OCI-M2 (cell line): ENCODE data around the gene ASXL2.
"Not testable (repeated sequence)": the region's sequence is repeated elsewhere in the genome, so short reads cannot be mapped to it uniquely, and the experiment has no call there.

Experiments
- DNase-seq: peaks from one replicate; lab custom pipeline; 2025; ENCODE audit not compliant: unreplicated experiment; lab: John Stamatoyannopoulos, UW

The ASXL2 gene

GRCh38 chr2:25878361-25879132 is at the start of gene ASXL2:
Gene ASXL2 (minus strand): TSS chr2:25878487. CDS start chr2:25878222, 265 bp downstream.
- peak; percentile 68 for DNase-seq

DNA sequence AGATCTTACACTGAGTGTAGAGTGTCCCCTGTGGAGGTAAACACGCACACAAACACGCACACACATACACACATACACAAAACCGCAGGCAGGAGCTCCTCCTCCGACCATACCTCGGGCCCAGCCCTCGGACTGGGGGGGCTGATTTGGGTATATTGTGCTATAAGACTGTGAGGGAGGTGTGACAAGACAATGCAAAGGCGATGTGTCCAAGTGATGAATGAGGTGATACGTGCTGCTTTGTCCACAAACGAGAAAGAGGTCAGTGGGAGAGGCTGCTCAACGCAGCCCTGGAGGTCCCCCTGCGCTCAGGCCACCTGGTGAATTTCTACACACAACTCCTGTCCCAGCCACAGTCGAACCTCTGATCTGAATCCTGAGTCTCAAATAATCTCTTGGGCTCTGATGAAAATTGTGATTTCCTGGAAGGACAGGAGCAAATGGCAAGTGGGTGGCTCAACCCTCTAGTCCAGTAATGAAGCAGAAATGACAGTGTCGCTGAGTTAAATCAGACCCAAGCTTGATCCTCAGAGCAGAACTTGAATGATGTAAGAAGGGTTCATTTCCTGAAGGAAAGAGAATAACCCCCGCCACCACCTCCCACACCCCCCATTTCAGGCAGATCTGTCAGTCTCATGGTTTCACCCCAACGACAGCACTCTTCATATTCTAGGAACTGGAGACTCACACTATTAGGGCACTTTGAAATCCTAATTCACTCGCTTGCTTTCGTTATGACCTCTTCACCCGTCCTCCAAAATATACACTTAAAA is 48.9 kb upstream of the ASXL2 start:
- no peak for DNase-seq

DNA sequence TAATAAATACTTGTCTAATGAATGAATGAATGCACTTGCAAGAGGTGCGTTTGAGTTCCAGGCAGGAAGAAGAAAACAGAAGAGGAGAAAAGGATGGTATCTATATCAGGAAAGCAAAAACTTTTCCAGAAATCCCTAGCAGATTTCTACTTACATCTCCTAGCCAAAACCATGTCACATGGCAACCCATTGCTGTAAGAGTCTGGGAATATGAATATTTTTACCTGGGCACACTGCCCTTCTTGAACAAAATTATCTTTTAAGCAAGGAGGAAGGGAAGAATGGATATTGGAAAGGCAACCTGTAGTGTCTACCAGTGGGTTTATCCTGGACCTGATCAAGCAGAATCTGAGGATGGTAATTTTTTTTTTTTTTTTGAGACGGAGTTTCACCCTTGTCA is 44.2 kb upstream of the ASXL2 start:
- DNase-seq: no peak

DNA sequence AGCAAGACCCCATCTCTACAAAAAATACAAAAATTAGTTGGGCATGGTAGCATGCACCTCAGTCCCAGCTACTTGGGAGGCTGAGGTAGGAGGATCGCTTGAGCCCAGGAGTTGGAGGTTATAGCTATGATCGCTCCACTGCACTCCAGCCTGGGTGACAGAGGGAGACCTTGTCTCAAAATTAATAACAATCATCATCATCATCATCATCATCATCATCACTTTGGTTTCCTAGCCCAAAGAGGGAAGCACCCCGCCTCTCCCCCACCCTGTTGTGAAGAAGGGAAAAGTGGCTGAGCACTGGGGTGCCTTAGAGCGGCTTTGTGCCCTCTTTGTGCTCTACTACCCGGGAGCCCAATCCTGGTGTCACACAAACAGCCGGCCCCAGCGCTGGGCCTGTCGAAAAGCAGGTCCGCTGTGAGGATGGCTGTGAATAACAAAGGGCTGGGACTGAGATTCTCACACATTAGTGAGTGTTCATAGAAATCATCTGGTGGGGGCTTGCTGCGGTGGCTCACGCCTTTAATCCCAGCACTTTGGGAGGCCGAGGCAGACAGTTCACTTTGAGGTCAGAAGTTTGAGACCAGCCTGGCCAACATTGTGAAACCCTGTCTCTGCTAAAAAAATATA is 42.6 kb upstream of the ASXL2 start:
- DNase-seq: no peak

- DNase-seq: no peak
Measured at GRCh38 chr2:25920336-25920735, 42.0 kb upstream of the ASXL2 start.

- DNase-seq: no peak
Measured at GRCh38 chr2:25917832-25918231, 39.5 kb upstream of the ASXL2 start.

- not testable (repeated sequence) for DNase-seq
Measured at GRCh38 chr2:25917411-25917810, 39.1 kb upstream of the ASXL2 start.

DNA sequence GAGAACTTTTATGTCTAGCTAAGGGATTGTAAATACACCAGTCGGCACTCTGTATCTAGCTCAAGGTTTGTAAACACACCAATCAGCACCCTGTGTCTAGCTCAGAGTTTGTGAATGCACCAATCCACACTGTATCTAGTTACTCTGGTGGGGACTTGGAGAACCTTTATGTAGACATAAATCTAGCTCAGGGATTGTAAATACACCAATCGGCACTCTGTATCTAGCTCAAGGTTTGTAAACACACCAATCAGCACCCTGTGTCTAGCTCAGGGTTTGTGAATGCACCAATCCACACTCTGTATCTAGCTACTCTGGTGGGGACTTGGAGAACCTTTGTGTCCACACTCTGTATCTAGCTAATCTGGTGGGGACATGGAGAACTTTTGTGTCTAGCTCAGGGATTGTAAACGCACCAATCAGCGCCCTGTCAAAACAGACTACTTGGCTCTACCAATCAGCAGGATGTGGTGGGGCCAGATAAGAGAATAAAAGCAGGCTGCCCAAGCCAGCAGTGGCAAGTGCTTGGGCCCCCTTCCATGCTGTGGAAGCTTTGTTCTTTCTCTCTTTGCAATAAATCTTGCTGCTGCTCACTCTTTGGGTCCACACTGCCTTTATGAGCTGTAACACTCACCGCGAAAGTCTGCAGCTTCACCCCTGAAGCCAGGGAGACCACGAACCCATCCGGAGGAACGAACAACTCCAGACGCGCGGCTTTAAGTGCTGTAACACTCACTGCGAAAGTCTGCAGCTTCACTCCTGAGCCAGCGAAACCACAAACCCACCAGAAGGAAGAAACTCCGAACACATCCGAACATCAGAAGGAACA is 37.9 kb upstream of the ASXL2 start:
- DNase-seq: not testable (repeated sequence)

DNA sequence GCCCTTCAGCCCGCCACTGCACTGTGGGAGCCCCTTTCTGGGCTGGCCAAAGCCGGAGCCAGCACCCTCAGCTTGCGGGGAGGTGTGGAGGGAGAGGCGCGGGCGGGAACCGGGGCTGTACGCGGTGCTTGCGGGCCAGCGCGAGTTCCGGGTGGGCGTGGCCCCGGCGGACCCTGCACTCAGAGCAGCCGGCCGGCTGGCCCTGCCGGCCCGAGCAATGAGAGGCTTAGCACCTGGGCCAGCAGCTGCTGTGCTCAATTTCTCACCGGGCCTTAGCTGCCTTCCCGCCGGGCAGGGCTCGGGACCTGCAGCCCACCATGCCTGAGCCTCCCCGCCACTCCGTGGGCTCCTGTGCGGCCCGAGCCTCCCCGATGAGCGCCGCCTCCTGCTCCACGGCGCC is 37.1 kb upstream of the ASXL2 start:
- not testable (repeated sequence) for DNase-seq

DNA sequence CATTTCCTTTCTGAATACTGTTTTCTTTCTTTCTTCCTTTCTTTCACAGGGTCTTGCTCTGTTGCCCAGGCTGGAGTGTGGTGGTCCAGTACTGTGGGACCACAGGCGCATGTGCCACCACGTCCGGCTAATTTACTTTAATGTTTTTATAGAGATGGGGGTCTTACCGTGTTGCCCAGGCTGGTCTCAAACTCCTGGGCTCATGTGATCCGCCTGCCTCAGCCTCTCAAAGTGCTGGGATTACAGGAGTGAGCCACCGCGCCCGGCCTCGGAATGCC is 35.3 kb upstream of the ASXL2 start:
- DNase-seq: not testable (repeated sequence)

DNA sequence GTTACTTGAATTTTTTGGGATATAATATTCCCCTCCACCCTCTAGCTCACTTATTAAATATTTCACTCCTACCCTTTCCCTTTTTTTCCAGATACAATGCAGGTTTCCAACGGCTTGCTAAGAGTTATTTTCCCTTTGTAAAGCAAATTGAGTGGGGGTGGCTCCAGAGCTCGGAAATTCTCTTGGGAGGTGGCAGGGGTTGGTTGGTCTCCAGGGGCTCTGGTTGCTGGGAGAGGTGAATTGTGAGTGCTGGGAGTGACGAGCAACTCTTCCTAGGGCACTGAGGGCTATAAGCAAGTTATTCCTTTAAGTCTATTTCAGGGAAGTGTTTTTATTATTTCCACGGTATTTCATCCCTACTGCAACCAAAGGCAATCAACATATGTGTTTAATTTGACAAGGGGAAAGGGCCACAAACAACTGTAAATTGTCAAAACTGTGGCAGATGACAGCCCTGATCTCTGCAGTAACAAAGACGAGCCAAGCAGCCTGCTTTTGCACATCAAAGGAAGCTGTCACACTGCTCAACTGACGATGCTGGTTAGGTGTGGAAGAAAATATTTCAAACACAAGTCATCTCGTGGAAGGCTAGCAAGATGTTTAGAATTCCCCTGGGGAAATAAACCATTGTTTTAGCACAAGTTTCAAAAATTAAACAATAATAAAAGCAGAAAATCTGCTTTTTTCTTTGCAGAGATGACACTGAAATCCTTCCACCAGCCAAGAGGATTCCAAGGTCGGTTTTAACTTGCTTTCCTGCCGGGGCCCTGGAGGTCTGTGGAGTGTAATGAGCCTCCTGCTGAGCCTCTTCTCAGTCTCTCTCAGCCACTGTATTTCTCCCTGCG is 34.8 kb upstream of the ASXL2 start:
- DNase-seq: no peak

- not testable (repeated sequence) for DNase-seq
Measured at GRCh38 chr2:25909574-25909973, 31.3 kb upstream of the ASXL2 start.

- no peak for DNase-seq
Measured at GRCh38 chr2:25905126-25905525, 26.8 kb upstream of the ASXL2 start.

DNA sequence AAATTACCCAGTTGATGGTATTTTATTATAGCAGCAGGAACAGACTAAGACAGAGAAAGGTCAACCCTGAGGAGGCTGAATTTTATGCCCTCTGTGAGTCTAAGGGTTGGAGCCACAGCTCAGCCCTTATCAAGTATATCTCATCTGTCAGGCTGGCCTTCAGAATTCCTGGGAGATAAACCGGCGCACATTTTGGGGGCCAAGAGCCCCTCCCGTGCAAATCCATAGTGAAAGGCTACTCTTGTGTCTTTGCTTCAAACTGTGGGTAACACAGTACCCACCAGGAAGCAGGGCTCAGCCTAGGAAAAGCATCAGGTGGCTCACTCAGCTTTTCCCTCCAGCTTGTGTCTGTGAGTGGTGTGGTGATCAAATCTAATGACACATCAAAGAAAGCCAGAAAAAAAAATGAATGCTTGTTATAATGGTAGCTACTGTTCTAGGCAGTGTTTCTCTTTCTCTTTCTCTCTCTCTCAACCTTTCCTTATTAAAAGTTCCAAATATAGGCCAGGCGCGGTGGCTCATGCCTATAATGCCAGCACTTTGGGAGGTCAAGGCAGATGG is 25.0 kb upstream of the ASXL2 start:
- DNase-seq: no peak

DNA sequence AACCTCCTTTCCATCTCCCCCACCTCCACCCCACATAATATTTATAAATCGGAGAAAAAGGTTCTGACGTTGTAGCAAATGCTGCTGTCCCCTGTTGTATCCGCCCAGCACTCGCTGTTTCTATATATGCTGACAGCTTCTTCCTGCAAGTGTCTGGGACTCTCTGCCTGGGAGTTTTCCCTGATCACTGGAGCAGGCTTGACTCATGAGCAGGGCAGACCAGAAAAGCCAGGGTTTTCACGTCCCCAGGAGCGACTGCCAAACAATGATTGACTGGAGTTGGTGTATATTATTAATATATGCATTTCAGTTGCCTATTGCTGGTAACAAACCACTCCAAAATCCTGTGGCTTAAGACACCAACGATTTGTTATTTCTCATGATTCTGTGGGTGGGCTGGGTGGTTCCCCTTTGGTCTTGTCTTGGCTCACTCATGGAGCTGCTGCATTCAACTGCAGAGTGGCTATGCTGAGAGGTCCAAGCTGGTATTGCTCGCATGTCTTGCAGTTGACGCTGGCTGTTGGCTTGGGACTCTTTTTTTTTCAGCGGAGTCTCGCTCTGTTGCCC is 21.2 kb upstream of the ASXL2 start:
- DNase-seq: no peak

DNA sequence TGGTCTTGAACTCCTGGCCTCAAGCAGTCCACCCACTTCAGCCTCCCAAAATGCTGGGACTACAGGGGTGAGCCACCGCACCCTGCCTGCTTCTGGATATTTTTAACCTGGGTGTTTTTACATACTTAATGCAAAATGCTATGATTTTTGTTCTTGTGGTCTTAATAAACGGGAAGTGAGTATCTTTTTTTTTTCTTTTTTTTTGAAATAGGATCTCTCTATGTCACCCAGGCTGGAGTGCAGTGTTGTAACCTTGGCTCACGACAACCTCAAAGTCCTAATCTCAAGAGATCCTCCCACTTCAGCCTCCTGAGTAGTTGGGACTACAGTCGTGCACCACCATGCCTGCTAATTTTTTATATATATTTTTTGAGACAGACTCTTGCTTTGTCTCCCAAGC is 19.2 kb upstream of the ASXL2 start:
- DNase-seq: no peak

DNA sequence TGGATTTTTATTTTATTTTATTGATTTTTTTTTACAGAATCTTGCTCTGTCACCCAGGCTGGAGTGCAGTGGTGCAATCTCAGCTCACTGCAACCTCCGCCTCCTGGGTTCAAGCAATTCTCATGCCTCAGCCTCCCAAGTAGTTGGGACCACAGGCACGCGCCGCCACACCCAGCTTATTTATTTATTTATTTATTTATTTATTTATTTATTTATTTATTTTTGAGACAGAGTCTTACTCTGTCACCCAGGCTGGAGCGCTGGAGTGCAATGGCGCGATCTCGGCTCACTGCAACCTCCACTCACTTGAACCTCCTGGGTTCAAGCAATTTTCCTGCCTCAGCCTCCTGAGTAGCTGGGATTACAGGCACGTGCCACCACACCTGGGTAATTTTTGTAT is 18.0 kb upstream of the ASXL2 start:
- DNase-seq: not testable (repeated sequence)

GRCh38 chr2:25895610-25896009 is 17.3 kb upstream of the ASXL2 start:
- no peak for DNase-seq

- DNase-seq: no peak
Measured at GRCh38 chr2:25895018-25895417, 16.7 kb upstream of the ASXL2 start.
